Epithelial cell of proximal tubule (primary cell): ENCODE results near the gene PEX6. TPM values are rescaled to one million over a fixed set of nuclear protein-coding genes. Genes with fewer than 3 reads are reported as not detected.

Experiments
- DNase-seq: peaks from one replicate; pipeline ENCODE4 v3.0.0-alpha.2; 2011; ENCODE audit warnings: low read depth
- H3K4me3 ChIP-seq: 2 replicates; pipeline ENCODE4 v1.5.1; 2011; ENCODE audit warnings: low read depth, mild to moderate bottlenecking, low read length
- CTCF ChIP-seq: conservative IDR thresholded peaks from 2 replicates; pipeline ENCODE4 v1.5.1; 2012; ENCODE audit warnings: low read depth, mild to moderate bottlenecking, low read length
- total RNA-seq: library from RNA; depleted of rRNA; stranded (reverse); fragments of >200 nt; gene quantifications from 2 replicates; pipeline ENCODE4 v1.2.3, GENCODE V29; 2015

Gene PEX6
- total RNA-seq, 1 donor from 2014 or later: 19.5 TPM

- DNase-seq: no peak
- H3K4me3 ChIP-seq: no peak overlapping the region
- TF ChIP-seq CTCF: no peak
These were observed 11.8 kb downstream of the PEX6 start for GRCh38 chr6:42967228-42967627.

- TF ChIP-seq CTCF: no peak
- no peak for DNase-seq
- no peak overlapping the region for H3K4me3 ChIP-seq
These were observed 12.4 kb downstream of the PEX6 start for GRCh38 chr6:42966571-42966970.

GRCh38 chr6:42963855-42964605, 15.0 kb downstream of the PEX6 start:
- no peak overlapping the region for H3K4me3 ChIP-seq
- peak; percentile 45 for TF ChIP-seq CTCF
- DNase-seq: no peak

GRCh38 chr6:42963179-42963854, 15.7 kb downstream of the PEX6 start:
- no peak for TF ChIP-seq CTCF
- DNase-seq: no peak

GRCh38 chr6:42962502-42963178, 16.3 kb downstream of the PEX6 start:
- H3K4me3 ChIP-seq: no peak overlapping the region
- no peak for TF ChIP-seq CTCF
- no peak for DNase-seq

More at GRCh38 chr6:42963179-42963854, 15.7 kb downstream of the PEX6 start:
- no peak overlapping the region for H3K4me3 ChIP-seq

GRCh38 chr6:42962096-42962495, 16.9 kb downstream of the PEX6 start:
- TF ChIP-seq CTCF: no peak
- no peak overlapping the region for H3K4me3 ChIP-seq
- no peak for DNase-seq
